HepG2 (cell line): ENCODE results near the gene ZNF117. TPM values are rescaled to one million over a fixed set of nuclear protein-coding genes. Genes with fewer than 3 reads are reported as not detected.

Experiments
- FOXP1 ChIP-seq, 2 experiments: fragments of 450-650 bp in 1 of 2; IDR thresholded peaks; 2 replicates each; pipeline ENCODE4 v1.6.1; 2017 to 2018; ENCODE audit warnings: antibody characterized with exemption in 1 of 2
- RFX1 ChIP-seq: fragments of 450-650 bp; IDR thresholded peaks from 2 replicates; pipeline ENCODE4 v1.6.1; 2017
- RFX5 ChIP-seq: IDR thresholded peaks from 2 replicates; pipeline ENCODE4 v1.6.1; 2011; ENCODE audit warnings: low read depth, low read length, improper control_type of control experiment
- SIX1 ChIP-seq: sonication (generic); formaldehyde crosslinking; IDR thresholded peaks from 2 replicates; pipeline ENCODE4 v1.4.0; 2020; ENCODE audit warnings: missing genetic modification reagents, borderline replicate concordance
- SKI ChIP-seq: fragments of 450-650 bp; IDR thresholded peaks from one replicate; pipeline ENCODE4 v1.6.1; 2018; ENCODE audit warnings: mild to moderate bottlenecking; ENCODE audit not compliant: partially characterized antibody
- ZBTB42 ChIP-seq: sonication (generic); formaldehyde crosslinking; IDR thresholded peaks from 2 replicates; pipeline ENCODE4 v1.5.0; 2020; ENCODE audit warnings: mild to moderate bottlenecking, missing genetic modification reagents
- ZFP36 ChIP-seq: fragments of 150-350 bp; IDR thresholded peaks from 2 replicates; pipeline ENCODE4 v1.6.1; 2018; ENCODE audit warnings: borderline replicate concordance, low read length, low read depth; ENCODE audit not compliant: partially characterized antibody
- ZNF282 ChIP-seq: fragments of 450-650 bp; IDR thresholded peaks from 2 replicates; pipeline ENCODE4 v1.6.1; 2018; ENCODE audit not compliant: partially characterized antibody
- ZNF451 ChIP-seq: sonication (generic); formaldehyde crosslinking; IDR thresholded peaks from 2 replicates; pipeline ENCODE4 v1.5.0; 2020; ENCODE audit warnings: mild to moderate bottlenecking, missing genetic modification reagents
- ZNF496 ChIP-seq: sonication (generic); formaldehyde crosslinking; IDR thresholded peaks from 2 replicates; pipeline ENCODE4 v1.8.1; 2023; ENCODE audit warnings: mild to moderate bottlenecking, moderate library complexity, missing genetic modification reagents; ENCODE audit not compliant: insufficient replicate concordance
- ZNF709 ChIP-seq: sonication (generic); formaldehyde crosslinking; IDR thresholded peaks from 2 replicates; pipeline ENCODE4 v1.5.0; 2020; ENCODE audit warnings: mild to moderate bottlenecking, missing genetic modification reagents
- ZSCAN20 ChIP-seq: sonication (generic); formaldehyde crosslinking; IDR thresholded peaks from 2 replicates; pipeline ENCODE4 v1.4.0; 2020; ENCODE audit warnings: missing genetic modification reagents, mild to moderate bottlenecking, borderline replicate concordance
- polyA plus RNA-seq, 8 experiments: library from polyadenylated mRNA; depleted of rRNA in 3 of 8; stranded (reverse) in 7 of 8; unstranded in 1 of 8; fragments of >200 nt; fragmentation: Illumina TruSeq in 4 of 8; extraction: Trizol in 4 of 8; gene quantifications; 2 replicates each; pipeline versions ENCODE4 v1.2.1 to v1.2.3, GENCODE V29; 2011 to 2016; ENCODE audit warnings: low read depth in 4 of 8, missing spikeins in 1 of 8, mixed read lengths in 1 of 8; ENCODE audit not compliant: insufficient read depth in 1 of 8
- total RNA-seq, 5 experiments: library from RNA; depleted of rRNA; stranded (reverse); fragments of >200 nt; fragmentation: Illumina TruSeq; extraction: Trizol; gene quantifications; 2 replicates each; pipeline ENCODE4 v1.2.3, GENCODE V29; 2016; ENCODE audit warnings: low read depth in 1 of 5
- TF ChIP-seq, protein P1 (sequence below): sonication (generic); formaldehyde crosslinking; IDR thresholded peaks from 2 replicates; pipeline ENCODE4 v1.8.0; 2022; ENCODE audit warnings: missing genetic modification reagents, mild to moderate bottlenecking, inconsistent platforms, borderline replicate concordance
- TF ChIP-seq, protein P2 (sequence below): sonication (generic); formaldehyde crosslinking; conservative IDR thresholded peaks from 2 replicates; pipeline ENCODE4 v1.8.0; 2022; ENCODE audit warnings: mild to moderate bottlenecking, moderate library complexity, missing genetic modification reagents
- TF ChIP-seq, protein P3 (sequence below): sonication (generic); formaldehyde crosslinking; IDR thresholded peaks from 2 replicates; pipeline ENCODE4 v1.5.1; 2020; ENCODE audit warnings: missing genetic modification reagents, mild to moderate bottlenecking, borderline replicate concordance
- TF ChIP-seq, protein P4 (sequence below): sonication (generic); formaldehyde crosslinking; IDR thresholded peaks from 2 replicates; pipeline ENCODE4 v1.4.0; 2020; ENCODE audit warnings: missing genetic modification reagents

Gene ZNF117
- total and polyA plus RNA-seq, 2 of the 13 experiments (the other 11 are each of a cell fraction or from before 2014, with no cell fraction given), result 6.6 to 20.0 TPM

DNA sequence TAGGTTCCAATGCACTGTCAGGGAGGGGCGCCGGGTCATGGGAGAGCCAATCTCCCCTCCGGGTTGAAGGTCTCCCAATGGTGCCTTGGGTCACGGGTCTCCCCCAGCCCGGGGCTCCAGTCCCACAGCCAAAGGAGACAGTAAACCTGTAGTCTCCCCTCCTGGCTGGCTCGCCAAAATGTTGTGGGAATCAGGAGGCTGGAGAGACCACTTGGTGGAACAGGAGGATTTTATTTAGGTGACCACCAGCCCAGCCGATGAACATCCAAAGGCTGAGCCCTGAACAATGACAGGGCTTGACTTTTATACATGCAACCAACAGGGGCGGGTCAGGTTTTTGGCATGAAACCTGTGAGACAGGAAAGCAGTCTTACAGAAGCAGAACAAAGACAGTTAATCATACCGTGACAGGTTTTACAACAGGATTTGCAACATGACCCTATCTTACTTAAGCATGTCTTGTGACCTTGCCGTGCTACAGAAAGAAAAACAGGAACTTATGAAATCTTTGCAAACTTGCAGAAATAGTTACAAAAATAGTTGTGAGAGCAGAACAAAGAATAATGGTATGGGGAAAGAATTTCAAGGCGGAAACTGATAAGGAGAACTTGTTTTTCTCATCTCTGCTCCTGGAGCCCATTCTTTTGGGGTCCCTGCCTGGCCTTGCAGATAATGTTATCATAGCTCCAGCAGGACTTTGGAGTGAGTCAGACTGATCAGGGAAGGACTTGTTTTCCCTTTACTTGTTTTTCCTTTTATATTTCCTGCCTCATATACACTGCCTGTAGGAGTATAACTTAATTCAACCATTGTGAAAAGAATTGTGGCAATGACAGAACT lies 8.5 kb upstream of the ZNF117 start (continued):
- TF ChIP-seq, protein P1, sequence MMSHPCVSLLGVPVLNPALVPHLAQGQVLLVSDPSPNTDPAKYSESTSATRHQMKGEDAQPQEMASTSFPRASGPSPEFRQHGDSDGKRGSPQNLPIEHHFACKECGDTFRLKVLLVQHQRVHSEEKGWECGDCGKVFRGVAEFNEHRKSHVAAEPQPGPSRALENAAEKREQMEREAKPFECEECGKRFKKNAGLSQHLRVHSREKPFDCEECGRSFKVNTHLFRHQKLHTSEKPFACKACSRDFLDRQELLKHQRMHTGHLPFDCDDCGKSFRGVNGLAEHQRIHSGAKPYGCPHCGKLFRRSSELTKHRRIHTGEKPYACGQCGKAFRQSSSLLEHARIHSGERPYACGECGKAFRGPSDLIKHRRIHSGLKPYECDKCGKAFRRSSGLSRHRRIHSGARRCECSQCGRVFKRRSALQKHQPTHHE, result no peak; the same call in 1 of the 2 replicates
- no peak for TF ChIP-seq ZNF282
- 0 out of 2 replicates have a peak, but pooled peaks have one; percentile 61 for TF ChIP-seq FOXP1 (IDR thresholded peaks at IDR 0.05)
- peak; percentile 92 for TF ChIP-seq FOXP1 (CRISPR knock-in tag; IDR thresholded peaks at IDR 0.05)
- TF ChIP-seq ZBTB42, result peak; percentile 35; the same call in 1 of the 2 replicates
- no peak for TF ChIP-seq ZFP36
- TF ChIP-seq, protein P2, sequence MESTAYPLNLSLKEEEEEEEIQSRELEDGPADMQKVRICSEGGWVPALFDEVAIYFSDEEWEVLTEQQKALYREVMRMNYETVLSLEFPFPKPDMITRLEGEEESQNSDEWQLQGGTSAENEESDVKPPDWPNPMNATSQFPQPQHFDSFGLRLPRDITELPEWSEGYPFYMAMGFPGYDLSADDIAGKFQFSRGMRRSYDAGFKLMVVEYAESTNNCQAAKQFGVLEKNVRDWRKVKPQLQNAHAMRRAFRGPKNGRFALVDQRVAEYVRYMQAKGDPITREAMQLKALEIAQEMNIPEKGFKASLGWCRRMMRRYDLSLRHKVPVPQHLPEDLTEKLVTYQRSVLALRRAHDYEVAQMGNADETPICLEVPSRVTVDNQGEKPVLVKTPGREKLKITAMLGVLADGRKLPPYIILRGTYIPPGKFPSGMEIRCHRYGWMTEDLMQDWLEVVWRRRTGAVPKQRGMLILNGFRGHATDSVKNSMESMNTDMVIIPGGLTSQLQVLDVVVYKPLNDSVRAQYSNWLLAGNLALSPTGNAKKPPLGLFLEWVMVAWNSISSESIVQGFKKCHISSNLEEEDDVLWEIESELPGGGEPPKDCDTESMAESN (CRISPR knock-in tag), result peak; percentile 59; the same call in 1 of the 2 replicates
- TF ChIP-seq, protein P3, sequence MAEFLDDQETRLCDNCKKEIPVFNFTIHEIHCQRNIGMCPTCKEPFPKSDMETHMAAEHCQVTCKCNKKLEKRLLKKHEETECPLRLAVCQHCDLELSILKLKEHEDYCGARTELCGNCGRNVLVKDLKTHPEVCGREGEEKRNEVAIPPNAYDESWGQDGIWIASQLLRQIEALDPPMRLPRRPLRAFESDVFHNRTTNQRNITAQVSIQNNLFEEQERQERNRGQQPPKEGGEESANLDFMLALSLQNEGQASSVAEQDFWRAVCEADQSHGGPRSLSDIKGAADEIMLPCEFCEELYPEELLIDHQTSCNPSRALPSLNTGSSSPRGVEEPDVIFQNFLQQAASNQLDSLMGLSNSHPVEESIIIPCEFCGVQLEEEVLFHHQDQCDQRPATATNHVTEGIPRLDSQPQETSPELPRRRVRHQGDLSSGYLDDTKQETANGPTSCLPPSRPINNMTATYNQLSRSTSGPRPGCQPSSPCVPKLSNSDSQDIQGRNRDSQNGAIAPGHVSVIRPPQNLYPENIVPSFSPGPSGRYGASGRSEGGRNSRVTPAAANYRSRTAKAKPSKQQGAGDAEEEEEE (CRISPR knock-in tag), result no peak
- TF ChIP-seq ZNF709 (CRISPR knock-in tag), result no peak
- TF ChIP-seq, protein P4, sequence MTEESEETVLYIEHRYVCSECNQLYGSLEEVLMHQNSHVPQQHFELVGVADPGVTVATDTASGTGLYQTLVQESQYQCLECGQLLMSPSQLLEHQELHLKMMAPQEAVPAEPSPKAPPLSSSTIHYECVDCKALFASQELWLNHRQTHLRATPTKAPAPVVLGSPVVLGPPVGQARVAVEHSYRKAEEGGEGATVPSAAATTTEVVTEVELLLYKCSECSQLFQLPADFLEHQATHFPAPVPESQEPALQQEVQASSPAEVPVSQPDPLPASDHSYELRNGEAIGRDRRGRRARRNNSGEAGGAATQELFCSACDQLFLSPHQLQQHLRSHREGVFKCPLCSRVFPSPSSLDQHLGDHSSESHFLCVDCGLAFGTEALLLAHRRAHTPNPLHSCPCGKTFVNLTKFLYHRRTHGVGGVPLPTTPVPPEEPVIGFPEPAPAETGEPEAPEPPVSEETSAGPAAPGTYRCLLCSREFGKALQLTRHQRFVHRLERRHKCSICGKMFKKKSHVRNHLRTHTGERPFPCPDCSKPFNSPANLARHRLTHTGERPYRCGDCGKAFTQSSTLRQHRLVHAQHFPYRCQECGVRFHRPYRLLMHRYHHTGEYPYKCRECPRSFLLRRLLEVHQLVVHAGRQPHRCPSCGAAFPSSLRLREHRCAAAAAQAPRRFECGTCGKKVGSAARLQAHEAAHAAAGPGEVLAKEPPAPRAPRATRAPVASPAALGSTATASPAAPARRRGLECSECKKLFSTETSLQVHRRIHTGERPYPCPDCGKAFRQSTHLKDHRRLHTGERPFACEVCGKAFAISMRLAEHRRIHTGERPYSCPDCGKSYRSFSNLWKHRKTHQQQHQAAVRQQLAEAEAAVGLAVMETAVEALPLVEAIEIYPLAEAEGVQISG (CRISPR knock-in tag), result 0 out of 2 replicates have a peak, but pooled peaks have one; percentile 19
- TF ChIP-seq RFX5, result no peak
- peak; percentile 95 for TF ChIP-seq SIX1 (CRISPR knock-in tag)
- no peak for TF ChIP-seq ZNF451 (CRISPR knock-in tag)
- TF ChIP-seq ZSCAN20 (CRISPR knock-in tag), result peak; percentile 52; the same call in 1 of the 2 replicates
- no peak for TF ChIP-seq ZNF496 (CRISPR knock-in tag)
- TF ChIP-seq SKI, result peak; percentile 37
- no peak for TF ChIP-seq RFX1
